Lower leg skin (tissue), 3 donors: ENCODE data around the gene CLMP.

Experiments used
- POLR2A ChIP-seq, 2 donors: fragments of 450-650 bp; IDR thresholded peaks; one replicate each; pipeline ENCODE4 v1.6.1; 2016 to 2017; ENCODE audit warnings: antibody characterized with exemption in 2 of 2, mild to moderate bottlenecking in 1 of 2, moderate library complexity in 1 of 2
- TF ChIP-seq, protein P1 (sequence below), 3 donors: fragments of 450-650 bp; IDR thresholded peaks; one replicate each; pipeline ENCODE4 v1.5.1; 2016; ENCODE audit warnings: antibody characterized with exemption in 3 of 3, mild to moderate bottlenecking in 3 of 3, moderate library complexity in 2 of 3

DNA sequence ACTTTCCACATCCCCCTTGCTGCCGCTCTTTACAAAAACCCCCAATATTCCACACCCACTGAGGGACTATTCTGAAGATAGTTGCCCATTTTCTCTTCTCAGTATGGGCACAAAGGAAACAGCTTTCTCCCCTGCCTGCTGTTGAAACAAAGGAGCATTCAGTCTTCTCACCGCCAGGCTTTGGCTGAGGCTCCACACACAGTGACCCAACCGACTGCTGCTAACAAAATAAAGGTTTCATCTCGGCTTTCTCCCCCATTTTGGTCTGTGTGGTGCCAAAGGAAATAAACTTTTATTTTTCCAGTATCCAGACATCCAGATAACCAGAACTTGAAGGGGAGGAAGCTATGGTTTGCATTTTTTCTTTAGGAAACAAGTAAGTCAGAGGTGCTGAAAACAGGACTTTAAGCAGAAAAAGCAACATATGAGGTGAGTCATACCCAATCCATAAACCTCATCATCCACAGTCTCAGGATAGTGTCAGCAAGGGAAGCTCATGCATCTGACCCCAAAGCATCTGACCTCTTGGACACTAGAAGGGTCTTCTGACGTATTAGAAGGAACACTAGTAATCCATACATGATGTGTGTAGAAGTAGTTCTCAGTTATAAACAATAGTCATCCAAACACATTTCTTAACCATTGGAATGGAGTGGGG is 6.4 kb downstream of the CLMP start:
- TF ChIP-seq, protein P1, sequence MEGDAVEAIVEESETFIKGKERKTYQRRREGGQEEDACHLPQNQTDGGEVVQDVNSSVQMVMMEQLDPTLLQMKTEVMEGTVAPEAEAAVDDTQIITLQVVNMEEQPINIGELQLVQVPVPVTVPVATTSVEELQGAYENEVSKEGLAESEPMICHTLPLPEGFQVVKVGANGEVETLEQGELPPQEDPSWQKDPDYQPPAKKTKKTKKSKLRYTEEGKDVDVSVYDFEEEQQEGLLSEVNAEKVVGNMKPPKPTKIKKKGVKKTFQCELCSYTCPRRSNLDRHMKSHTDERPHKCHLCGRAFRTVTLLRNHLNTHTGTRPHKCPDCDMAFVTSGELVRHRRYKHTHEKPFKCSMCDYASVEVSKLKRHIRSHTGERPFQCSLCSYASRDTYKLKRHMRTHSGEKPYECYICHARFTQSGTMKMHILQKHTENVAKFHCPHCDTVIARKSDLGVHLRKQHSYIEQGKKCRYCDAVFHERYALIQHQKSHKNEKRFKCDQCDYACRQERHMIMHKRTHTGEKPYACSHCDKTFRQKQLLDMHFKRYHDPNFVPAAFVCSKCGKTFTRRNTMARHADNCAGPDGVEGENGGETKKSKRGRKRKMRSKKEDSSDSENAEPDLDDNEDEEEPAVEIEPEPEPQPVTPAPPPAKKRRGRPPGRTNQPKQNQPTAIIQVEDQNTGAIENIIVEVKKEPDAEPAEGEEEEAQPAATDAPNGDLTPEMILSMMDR (IDR thresholded peaks at IDR 0.05): no peak
- TF ChIP-seq POLR2A (IDR thresholded peaks at IDR 0.05): no peak
